ENCODE data around the gene PFKFB1. TPM values are rescaled to one million over a fixed set of nuclear protein-coding genes. Genes with fewer than 3 reads are reported as not detected.

Gene PFKFB1
- total and polyA plus RNA-seq, 2 donors, result 0.19 to 0.41 TPM

DNA sequence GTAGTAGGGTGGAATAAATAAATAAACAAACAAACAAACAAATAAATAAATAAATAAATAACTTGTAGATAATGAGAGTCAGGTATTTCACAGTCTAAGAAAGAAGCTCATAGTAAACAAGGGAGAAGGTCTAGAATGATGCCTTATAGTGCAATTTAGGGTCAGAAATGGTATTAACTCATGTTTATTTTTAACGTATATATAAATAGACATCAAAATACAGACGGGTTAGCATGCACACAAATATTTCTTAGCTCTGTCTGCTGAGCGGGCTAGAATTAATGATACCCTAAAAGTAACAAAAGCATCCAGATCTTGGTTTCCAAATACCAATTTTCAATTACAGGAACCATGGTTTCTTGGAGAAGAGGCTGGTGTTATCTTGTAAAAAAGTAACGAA is 16.6 kb downstream of the PFKFB1 start:
- 93% methylated on average over 4 of the region's 4 CpGs for WGBS
- no peak for DNase-seq (ENCODE audit: low read depth in 6 of 9, low spot score in 9 of 9)
- Histone ChIP-seq H3K9me3 (ENCODE audit: control insufficient read depth in 2 of 2, insufficient read depth in 1 of 2, low read length in 1 of 2) (no peaks in the 10 kb centered on the region), H3K27ac (ENCODE audit: low read depth in 1 of 2, low read length in 1 of 2) (no peak overlapping the region), H3K36me3 (ENCODE audit: control insufficient read depth in 2 of 2, insufficient read depth in 2 of 2, low read length in 1 of 2) (no peaks in the 10 kb centered on the region), H3K27me3 (ENCODE audit: control insufficient read depth in 2 of 2, insufficient read depth in 1 of 2, low read length in 1 of 2) (no peaks in the 10 kb centered on the region), H3K4me3 (ENCODE audit: low read length in 2 of 2) (no peak overlapping the region), H3K4me1 (ENCODE audit: control insufficient read depth in 2 of 2, insufficient read depth in 2 of 2, low read length in 2 of 2) (no peaks in the 10 kb centered on the region)

GRCh38 chrX:54964766-54965497 is 29.1 kb downstream of the PFKFB1 start:
- no peaks in the 10 kb centered on the region for H3K9me3 ChIP-seq (ENCODE audit: control insufficient read depth in 2 of 2, insufficient read depth in 1 of 2, low read length in 1 of 2)
- H3K4me1 ChIP-seq (ENCODE audit: control insufficient read depth in 2 of 2, insufficient read depth in 2 of 2, low read length in 2 of 2), result no peaks in the 10 kb centered on the region
- H3K27ac ChIP-seq (ENCODE audit: low read depth in 1 of 2, low read length in 1 of 2), result no peak overlapping the region
- no peaks in the 10 kb centered on the region for H3K36me3 ChIP-seq (ENCODE audit: control insufficient read depth in 2 of 2, insufficient read depth in 2 of 2, low read length in 1 of 2)
- 41% methylated on average over 4 of the region's 4 CpGs for WGBS
- H3K27me3 ChIP-seq (ENCODE audit: control insufficient read depth in 2 of 2, insufficient read depth in 1 of 2, low read length in 1 of 2), result no peaks in the 10 kb centered on the region
- H3K4me3 ChIP-seq (ENCODE audit: low read length in 2 of 2), result no peak overlapping the region
- DNase-seq (ENCODE audit: low read depth in 6 of 9, low spot score in 9 of 9), result peak in 2 of 9 donors; percentile 4 to 24

DNA sequence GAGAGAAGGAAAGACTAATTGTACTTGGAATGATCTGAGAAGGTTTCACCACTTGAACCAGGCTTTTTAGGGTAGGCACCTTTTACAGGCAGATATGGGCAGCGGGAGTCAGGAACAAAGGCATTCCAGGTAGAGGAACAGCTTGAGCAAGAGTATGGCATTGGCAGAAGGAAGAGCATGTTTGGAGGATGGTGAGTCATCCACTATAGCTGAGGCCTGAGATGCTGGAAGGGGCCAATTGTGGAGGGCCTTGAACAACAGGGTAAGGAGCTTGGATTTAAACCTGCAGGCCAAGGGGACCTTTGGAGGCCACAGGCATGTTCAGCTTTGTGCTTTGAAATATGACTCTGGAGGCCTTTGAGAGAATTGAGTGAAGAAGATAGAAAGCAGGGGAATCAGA is 32.2 kb downstream of the PFKFB1 start:
- Histone ChIP-seq H3K27ac (ENCODE audit: low read depth in 1 of 2, low read length in 1 of 2) (no peak overlapping the region), H3K4me3 (ENCODE audit: low read length in 2 of 2) (no peak overlapping the region), H3K9me3 (ENCODE audit: control insufficient read depth in 2 of 2, insufficient read depth in 1 of 2, low read length in 1 of 2) (no peaks in the 10 kb centered on the region), H3K27me3 (ENCODE audit: control insufficient read depth in 2 of 2, insufficient read depth in 1 of 2, low read length in 1 of 2) (no peaks in the 10 kb centered on the region), H3K36me3 (ENCODE audit: control insufficient read depth in 2 of 2, insufficient read depth in 2 of 2, low read length in 1 of 2) (no peaks in the 10 kb centered on the region), H3K4me1 (ENCODE audit: control insufficient read depth in 2 of 2, insufficient read depth in 2 of 2, low read length in 2 of 2) (no peaks in the 10 kb centered on the region)
- DNase-seq (ENCODE audit: low read depth in 6 of 9, low spot score in 9 of 9), result no peak
- WGBS, result 94% methylated on average over 1 of the region's 1 CpG

- WGBS, result 88% methylated on average over 8 of the region's 8 CpGs
- Histone ChIP-seq H3K9me3 (ENCODE audit: control insufficient read depth in 2 of 2, insufficient read depth in 1 of 2, low read length in 1 of 2) (no peaks in the 10 kb centered on the region), H3K27ac (ENCODE audit: low read depth in 1 of 2, low read length in 1 of 2) (no peak overlapping the region), H3K27me3 (ENCODE audit: control insufficient read depth in 2 of 2, insufficient read depth in 1 of 2, low read length in 1 of 2) (no peaks in the 10 kb centered on the region), H3K4me1 (ENCODE audit: control insufficient read depth in 2 of 2, insufficient read depth in 2 of 2, low read length in 2 of 2) (no peaks in the 10 kb centered on the region), H3K4me3 (ENCODE audit: low read length in 2 of 2) (no peak overlapping the region), H3K36me3 (ENCODE audit: control insufficient read depth in 2 of 2, insufficient read depth in 2 of 2, low read length in 1 of 2) (no peaks in the 10 kb centered on the region)
- DNase-seq (ENCODE audit: low read depth in 6 of 9, low spot score in 9 of 9), result no peak
These were observed 43.1 kb downstream of the PFKFB1 start for GRCh38 chrX:54950730-54951375.

- Histone ChIP-seq H3K36me3 (ENCODE audit: control insufficient read depth in 2 of 2, insufficient read depth in 2 of 2, low read length in 1 of 2) (no peaks in the 10 kb centered on the region), H3K27me3 (ENCODE audit: control insufficient read depth in 2 of 2, insufficient read depth in 1 of 2, low read length in 1 of 2) (no peaks in the 10 kb centered on the region), H3K9me3 (ENCODE audit: control insufficient read depth in 2 of 2, insufficient read depth in 1 of 2, low read length in 1 of 2) (no peaks in the 10 kb centered on the region), H3K4me3 (ENCODE audit: low read length in 2 of 2) (no peak overlapping the region), H3K4me1 (ENCODE audit: control insufficient read depth in 2 of 2, insufficient read depth in 2 of 2, low read length in 2 of 2) (no peaks in the 10 kb centered on the region), H3K27ac (ENCODE audit: low read depth in 1 of 2, low read length in 1 of 2) (no peak overlapping the region)
- no peak for DNase-seq (ENCODE audit: low read depth in 6 of 9, low spot score in 9 of 9)
- WGBS, result 96% methylated on average over 6 of the region's 6 CpGs
These were observed 48.8 kb downstream of the PFKFB1 start for GRCh38 chrX:54945224-54945623.

DNA sequence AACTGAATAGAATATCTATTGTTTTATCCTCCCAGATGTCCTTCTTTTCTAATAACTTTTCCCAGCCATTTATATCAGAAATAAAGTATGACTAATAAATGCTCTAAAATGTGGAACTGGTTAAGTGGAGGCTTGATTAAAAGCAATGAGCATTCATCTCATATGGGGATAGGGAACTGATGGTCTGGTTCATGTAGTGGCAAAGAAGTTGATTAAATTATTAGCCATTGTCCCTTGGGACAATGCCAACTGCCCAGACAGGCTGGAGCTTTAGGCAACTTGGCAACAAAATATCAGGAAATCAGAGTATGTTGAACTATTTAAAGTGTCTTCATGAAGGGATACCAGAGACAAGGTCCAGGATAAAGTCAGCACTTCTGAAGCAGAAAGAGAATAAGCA is 49.2 kb downstream of the PFKFB1 start:
- Histone ChIP-seq H3K36me3 (ENCODE audit: control insufficient read depth in 2 of 2, insufficient read depth in 2 of 2, low read length in 1 of 2) (no peaks in the 10 kb centered on the region), H3K27me3 (ENCODE audit: control insufficient read depth in 2 of 2, insufficient read depth in 1 of 2, low read length in 1 of 2) (no peaks in the 10 kb centered on the region), H3K9me3 (ENCODE audit: control insufficient read depth in 2 of 2, insufficient read depth in 1 of 2, low read length in 1 of 2) (no peaks in the 10 kb centered on the region), H3K4me3 (ENCODE audit: low read length in 2 of 2) (no peak overlapping the region), H3K4me1 (ENCODE audit: control insufficient read depth in 2 of 2, insufficient read depth in 2 of 2, low read length in 2 of 2) (no peaks in the 10 kb centered on the region), H3K27ac (ENCODE audit: low read depth in 1 of 2, low read length in 1 of 2) (no peak overlapping the region)
- DNase-seq (ENCODE audit: low read depth in 6 of 9, low spot score in 9 of 9), result no peak

- Histone ChIP-seq H3K27ac (ENCODE audit: low read depth in 1 of 2, low read length in 1 of 2) (no peak overlapping the region), H3K36me3 (ENCODE audit: control insufficient read depth in 2 of 2, insufficient read depth in 2 of 2, low read length in 1 of 2) (no peaks in the 10 kb centered on the region), H3K9me3 (ENCODE audit: control insufficient read depth in 2 of 2, insufficient read depth in 1 of 2, low read length in 1 of 2) (no peaks in the 10 kb centered on the region), H3K27me3 (ENCODE audit: control insufficient read depth in 2 of 2, insufficient read depth in 1 of 2, low read length in 1 of 2) (no peaks in the 10 kb centered on the region), H3K4me1 (ENCODE audit: control insufficient read depth in 2 of 2, insufficient read depth in 2 of 2, low read length in 2 of 2) (no peaks in the 10 kb centered on the region), H3K4me3 (ENCODE audit: low read length in 2 of 2) (no peak overlapping the region)
- 93% methylated on average over 4 of the region's 4 CpGs for WGBS
- DNase-seq (ENCODE audit: low read depth in 6 of 9, low spot score in 9 of 9), result no peak
These were observed 56.6 kb downstream of the PFKFB1 start for GRCh38 chrX:54937416-54937815.

- no peak for DNase-seq (ENCODE audit: low read depth in 6 of 9, low spot score in 9 of 9)
- no peaks in the 10 kb centered on the region for H3K4me1 ChIP-seq (ENCODE audit: control insufficient read depth in 2 of 2, insufficient read depth in 2 of 2, low read length in 2 of 2)
- 95% methylated on average over 4 of the region's 4 CpGs for WGBS
These were observed 58.7 kb downstream of the PFKFB1 start for GRCh38 chrX:54935306-54935705.

DNA sequence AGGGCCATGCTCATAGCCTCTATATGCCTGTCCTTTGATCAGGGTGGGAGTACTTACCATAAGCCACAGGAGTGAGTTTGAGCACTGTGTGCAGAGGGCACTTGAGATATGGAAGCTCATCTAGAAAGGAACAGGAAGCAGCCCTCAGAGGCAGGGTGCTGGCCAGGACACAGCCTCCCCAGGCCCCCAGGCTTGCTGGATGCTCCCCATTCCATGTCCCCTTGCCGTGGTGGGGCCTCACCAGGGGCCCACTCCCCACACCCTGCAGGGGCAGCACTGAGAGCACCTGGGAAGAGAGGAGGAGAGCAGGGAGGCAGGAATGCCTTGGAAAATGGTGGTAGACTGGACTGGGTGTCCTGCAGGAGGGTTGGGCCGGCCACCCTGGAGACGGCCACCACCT is 59.1 kb downstream of the PFKFB1 start:
- H3K27me3 ChIP-seq (ENCODE audit: control insufficient read depth in 2 of 2, insufficient read depth in 1 of 2, low read length in 1 of 2), result no peaks in the 10 kb centered on the region
- no peak for DNase-seq (ENCODE audit: low read depth in 6 of 9, low spot score in 9 of 9)
- 94% methylated on average over 3 of the region's 3 CpGs for WGBS
- H3K36me3 ChIP-seq (ENCODE audit: control insufficient read depth in 2 of 2, insufficient read depth in 2 of 2, low read length in 1 of 2), result peaks cover 4 to 6% of the 10 kb centered on the region in 2 donors
- H3K9me3 ChIP-seq (ENCODE audit: control insufficient read depth in 2 of 2, insufficient read depth in 1 of 2, low read length in 1 of 2), result no peaks in the 10 kb centered on the region
- H3K4me1 ChIP-seq (ENCODE audit: control insufficient read depth in 2 of 2, insufficient read depth in 2 of 2, low read length in 2 of 2), result no peaks in the 10 kb centered on the region
- no peak overlapping the region for H3K27ac ChIP-seq (ENCODE audit: low read depth in 1 of 2, low read length in 1 of 2)
- H3K4me3 ChIP-seq (ENCODE audit: low read length in 2 of 2), result no peak overlapping the region

More at GRCh38 chrX:54935306-54935705, 58.7 kb downstream of the PFKFB1 start:
- Histone ChIP-seq H3K27ac (ENCODE audit: low read depth in 1 of 2, low read length in 1 of 2) (no peak overlapping the region), H3K4me3 (ENCODE audit: low read length in 2 of 2) (no peak overlapping the region), H3K36me3 (ENCODE audit: control insufficient read depth in 2 of 2, insufficient read depth in 2 of 2, low read length in 1 of 2) (peaks cover 4 to 5% of the 10 kb centered on the region in 2 donors), H3K9me3 (ENCODE audit: control insufficient read depth in 2 of 2, insufficient read depth in 1 of 2, low read length in 1 of 2) (no peaks in the 10 kb centered on the region), H3K27me3 (ENCODE audit: control insufficient read depth in 2 of 2, insufficient read depth in 1 of 2, low read length in 1 of 2) (no peaks in the 10 kb centered on the region)
